Duodenal mucosa (tissue), 2 donors: ENCODE measurements around the gene TTC28.
A peak's percentile ranks its signal among the peaks of the same experiment; 100 is the strongest.
"Not testable (repeated sequence)": the region's sequence is repeated elsewhere in the genome, so short reads cannot be mapped to it uniquely, and the experiment has no call there.

Experiments used
- H3K27ac ChIP-seq: one replicate; pipeline ENCODE4 v1.7.0; 2013; ENCODE audit warnings: low read depth, low read length
- H3K27me3 ChIP-seq, 2 donors: one replicate each; pipeline ENCODE4 v1.7.0; 2013; ENCODE audit warnings: low read length in 2 of 2, control low read depth in 1 of 2; ENCODE audit not compliant: insufficient read depth in 2 of 2, control insufficient read depth in 1 of 2
- H3K36me3 ChIP-seq, 2 donors: one replicate each; pipeline ENCODE4 v1.7.0; 2013; ENCODE audit warnings: low read length in 2 of 2, control low read depth in 1 of 2; ENCODE audit not compliant: insufficient read depth in 2 of 2, control insufficient read depth in 1 of 2
- H3K4me1 ChIP-seq, 2 donors: one replicate each; pipeline ENCODE4 v1.7.0; 2013; ENCODE audit warnings: low read length in 2 of 2, control low read depth in 1 of 2; ENCODE audit not compliant: insufficient read depth in 2 of 2, control insufficient read depth in 1 of 2
- H3K4me3 ChIP-seq, 2 donors: one replicate each; pipeline ENCODE4 v1.7.0; 2013; ENCODE audit warnings: low read length in 2 of 2, low read depth in 1 of 2
- H3K9ac ChIP-seq, 2 donors: one replicate each; pipeline ENCODE4 v1.7.0; 2013; ENCODE audit warnings: low read length in 2 of 2, low read depth in 1 of 2
- H3K9me3 ChIP-seq, 2 donors: one replicate each; pipeline ENCODE4 v1.7.0; 2013; ENCODE audit warnings: low read length in 2 of 2, control low read depth in 1 of 2; ENCODE audit not compliant: control insufficient read depth in 1 of 2

TTC28 gene

GRCh38 chr22:28095316-28096095 lies 584.1 kb downstream of the TTC28 start:
- no peaks in the 10 kb centered on the region for H3K27me3 ChIP-seq
- H3K27ac ChIP-seq = no peak overlapping the region
- H3K9ac ChIP-seq = no peak overlapping the region
- H3K9me3 ChIP-seq = no peaks in the 10 kb centered on the region
- H3K4me1 ChIP-seq = no peaks in the 10 kb centered on the region
- no peak overlapping the region for H3K4me3 ChIP-seq
- H3K36me3 ChIP-seq = peaks cover 6 to 10% of the 10 kb centered on the region in 2 donors

GRCh38 chr22:28094771-28095170 lies 584.9 kb downstream of the TTC28 start:
- Histone ChIP-seq H3K9ac (no peak overlapping the region), H3K4me1 (no peaks in the 10 kb centered on the region), H3K27me3 (no peaks in the 10 kb centered on the region), H3K27ac (no peak overlapping the region), H3K36me3 (peaks cover 6 to 10% of the 10 kb centered on the region in 2 donors), H3K4me3 (no peak overlapping the region), H3K9me3 (no peaks in the 10 kb centered on the region)

GRCh38 chr22:28093711-28094110 lies 585.9 kb downstream of the TTC28 start:
- Histone ChIP-seq H3K27ac (no peak overlapping the region), H3K4me1 (no peaks in the 10 kb centered on the region), H3K36me3 (peaks cover 3 to 8% of the 10 kb centered on the region in 2 donors), H3K9ac (no peak overlapping the region), H3K27me3 (no peaks in the 10 kb centered on the region), H3K4me3 (no peak overlapping the region), H3K9me3 (no peaks in the 10 kb centered on the region)

GRCh38 chr22:28091486-28091885 lies 588.2 kb downstream of the TTC28 start:
- Histone ChIP-seq H3K27ac (no peak overlapping the region), H3K27me3 (no peaks in the 10 kb centered on the region), H3K9me3 (no peaks in the 10 kb centered on the region), H3K36me3 (no peaks in the 10 kb centered on the region), H3K9ac (no peak overlapping the region), H3K4me1 (no peaks in the 10 kb centered on the region), H3K4me3 (no peak overlapping the region)

GRCh38 chr22:28089541-28089940 lies 590.1 kb downstream of the TTC28 start:
- H3K4me3 ChIP-seq, H3K4me1 ChIP-seq, H3K9me3 ChIP-seq, H3K9ac ChIP-seq, H3K27me3 ChIP-seq, H3K36me3 ChIP-seq, H3K27ac ChIP-seq: not testable (repeated sequence)

GRCh38 chr22:28077166-28077565 lies 602.5 kb downstream of the TTC28 start:
- Histone ChIP-seq H3K9me3 (no peaks in the 10 kb centered on the region), H3K27ac (no peak overlapping the region), H3K27me3 (no peaks in the 10 kb centered on the region), H3K9ac (no peak overlapping the region), H3K4me1 (peaks cover 8 to 13% of the 10 kb centered on the region in 2 donors), H3K36me3 (no peaks in the 10 kb centered on the region), H3K4me3 (no peak overlapping the region)

GRCh38 chr22:28075358-28075981 lies 604.2 kb downstream of the TTC28 start:
- peaks cover 8 to 13% of the 10 kb centered on the region in 2 donors for H3K4me1 ChIP-seq
- no peaks in the 10 kb centered on the region for H3K36me3 ChIP-seq
- no peak overlapping the region for H3K27ac ChIP-seq
- no peak overlapping the region for H3K9ac ChIP-seq
- no peaks in the 10 kb centered on the region for H3K27me3 ChIP-seq
- no peaks in the 10 kb centered on the region for H3K9me3 ChIP-seq
- H3K4me3 ChIP-seq = peak overlapping the region in 1 of 2 donors; percentile 5

- H3K36me3 ChIP-seq = no peaks in the 10 kb centered on the region
These were observed 605.1 kb downstream of the TTC28 start for GRCh38 chr22:28074526-28074925.

GRCh38 chr22:28072066-28072465 lies 607.6 kb downstream of the TTC28 start:
- peaks cover 8 to 13% of the 10 kb centered on the region in 2 donors for H3K4me1 ChIP-seq

More at GRCh38 chr22:28074526-28074925, 605.1 kb downstream of the TTC28 start:
- Histone ChIP-seq H3K9ac (no peak overlapping the region), H3K4me3 (no peak overlapping the region), H3K27me3 (no peaks in the 10 kb centered on the region), H3K4me1 (peaks cover 8 to 13% of the 10 kb centered on the region in 2 donors), H3K27ac (no peak overlapping the region), H3K9me3 (no peaks in the 10 kb centered on the region)

GRCh38 chr22:28068826-28069225 lies 610.8 kb downstream of the TTC28 start:
- no peaks in the 10 kb centered on the region for H3K9me3 ChIP-seq
- no peaks in the 10 kb centered on the region for H3K27me3 ChIP-seq
- H3K4me1 ChIP-seq = no peaks in the 10 kb centered on the region
- H3K4me3 ChIP-seq = no peak overlapping the region
- H3K9ac ChIP-seq = no peak overlapping the region
- no peaks in the 10 kb centered on the region for H3K36me3 ChIP-seq
- H3K27ac ChIP-seq = no peak overlapping the region

More at GRCh38 chr22:28072066-28072465, 607.6 kb downstream of the TTC28 start:
- Histone ChIP-seq H3K4me3 (no peak overlapping the region), H3K27ac (no peak overlapping the region), H3K9ac (no peak overlapping the region), H3K9me3 (no peaks in the 10 kb centered on the region), H3K27me3 (no peaks in the 10 kb centered on the region), H3K36me3 (no peaks in the 10 kb centered on the region)
